HTERT RPE-1 (cell line): ENCODE results near the gene ZFX.
"Not testable (repeated sequence)": the region's sequence is repeated elsewhere in the genome, so short reads cannot be mapped to it uniquely, and the experiment has no call there.

Experiments
- in situ Hi-C: fragments of 300-500 bp; cut with MboI; formaldehyde crosslinking; loops from 4 replicates; pipeline ENCODE4 v1.14.3; 2020; ENCODE audit warnings: low sequenced_read_pairs

The ZFX gene

DNA sequence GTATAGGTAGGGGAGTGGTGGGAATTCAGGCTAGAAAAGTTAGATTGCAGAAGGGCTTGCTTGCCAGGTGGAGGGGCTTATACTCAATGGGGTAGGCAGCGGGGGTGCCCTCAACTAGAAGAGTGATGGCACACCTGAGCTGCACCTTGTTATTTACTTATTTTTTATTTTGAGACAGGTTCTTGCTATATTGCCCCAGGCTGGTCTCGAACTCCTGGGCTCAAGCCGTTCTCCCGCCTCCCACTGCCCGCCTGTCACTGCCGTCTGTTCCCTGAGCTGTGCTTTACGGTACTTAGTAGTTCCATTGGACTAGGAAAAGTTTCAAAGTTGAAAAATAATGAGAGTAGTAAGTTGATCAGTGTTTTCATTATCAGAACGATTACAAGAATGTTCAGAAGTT lies 2.0 kb downstream of the ZFX start:
- in situ Hi-C loops, result no loop called here

DNA sequence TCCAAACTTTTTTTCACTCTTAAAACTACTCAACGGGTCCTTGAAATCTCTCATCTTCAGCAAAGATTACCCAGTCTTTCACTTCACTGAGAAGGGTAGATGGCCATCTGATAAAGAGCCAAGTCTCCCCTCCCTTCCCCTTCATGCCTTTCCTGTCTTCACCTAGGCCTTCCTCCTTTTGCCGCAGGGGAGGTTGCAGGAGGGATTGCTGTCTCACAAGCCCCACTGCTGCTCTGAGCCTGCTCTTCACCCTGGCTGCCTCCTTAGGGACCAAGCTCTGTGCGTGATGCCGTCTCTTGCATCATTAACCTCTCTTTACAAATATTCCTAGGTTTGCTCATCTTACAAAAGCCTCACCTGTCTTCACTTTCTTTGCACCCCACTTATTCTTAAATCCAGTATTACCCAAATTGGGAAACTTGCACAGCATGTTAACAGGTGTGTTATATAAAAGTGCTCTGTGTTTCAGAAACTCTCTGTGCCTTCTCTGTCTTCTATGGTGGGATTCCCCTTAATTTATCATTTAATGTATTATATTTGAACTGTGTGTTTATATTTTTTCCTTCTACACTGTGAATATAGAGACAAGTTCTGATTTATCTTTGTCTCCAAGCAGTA lies 3.8 kb downstream of the ZFX start:
- in situ Hi-C loops, result no loop called here

DNA sequence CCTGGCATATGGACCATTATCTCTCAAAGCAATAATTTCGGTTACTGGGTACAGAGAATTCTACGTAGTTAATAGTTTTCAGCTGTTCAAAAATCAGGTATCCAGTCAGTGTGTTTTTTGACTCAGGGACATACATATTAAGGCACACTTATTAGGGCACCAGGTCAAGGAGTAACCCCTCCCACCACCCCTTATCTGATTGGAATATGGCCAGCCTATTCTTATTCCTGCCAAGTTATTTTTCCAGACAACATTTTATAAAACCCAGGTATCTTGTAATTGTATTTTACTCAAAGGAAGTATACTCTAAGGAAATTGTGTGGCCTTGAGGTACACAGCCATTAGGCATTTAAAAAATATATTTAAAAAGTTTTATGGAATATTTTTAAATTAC lies 4.3 kb downstream of the ZFX start:
- in situ Hi-C loops, result no loop called here

DNA sequence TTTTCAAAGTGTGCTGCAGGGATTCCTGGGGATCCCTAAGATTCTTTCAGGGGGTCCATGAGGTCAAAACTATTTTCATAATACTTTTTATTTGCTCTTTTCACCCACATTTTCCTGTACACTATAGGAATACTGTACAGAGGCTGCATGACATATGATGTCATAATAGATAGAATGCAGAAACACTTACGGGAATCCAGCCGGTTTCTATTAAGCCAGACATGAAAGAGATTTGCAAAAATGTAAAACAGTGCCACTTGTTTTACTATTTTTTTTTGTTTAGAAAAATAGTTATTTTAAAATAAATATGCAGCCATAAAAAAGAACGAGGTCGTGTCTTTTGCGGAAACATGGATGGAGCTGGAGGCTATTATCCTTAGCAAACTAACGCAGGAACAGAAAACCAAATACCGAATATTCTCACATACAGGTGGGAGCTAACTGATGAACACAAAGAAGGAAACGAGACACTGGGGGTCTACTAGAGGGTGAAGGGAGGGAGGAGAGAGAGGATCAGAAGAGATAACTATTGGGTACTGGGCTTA lies 5.0 kb downstream of the ZFX start:
- in situ Hi-C loops, result no loop called here

DNA sequence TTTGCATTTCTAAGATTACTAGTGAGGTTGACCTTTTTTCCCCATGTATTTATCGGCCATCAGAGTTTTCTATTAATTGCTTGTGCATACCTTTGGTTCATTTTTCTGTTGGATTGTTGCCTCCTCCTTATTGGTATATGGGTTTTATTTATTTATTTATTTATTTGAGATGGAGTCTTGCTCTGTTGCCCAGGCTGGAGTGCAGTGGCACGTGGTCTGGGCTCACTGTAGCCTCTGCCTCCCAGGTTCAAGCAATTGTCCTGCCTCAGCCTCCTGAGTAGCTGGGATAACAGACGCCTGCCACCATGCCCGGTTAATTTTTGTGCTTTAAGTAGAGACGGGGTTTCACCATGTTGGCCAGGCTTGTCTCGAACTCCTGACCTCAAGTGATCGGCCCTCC lies 6.2 kb downstream of the ZFX start:
- in situ Hi-C loops, result not testable (repeated sequence)

DNA sequence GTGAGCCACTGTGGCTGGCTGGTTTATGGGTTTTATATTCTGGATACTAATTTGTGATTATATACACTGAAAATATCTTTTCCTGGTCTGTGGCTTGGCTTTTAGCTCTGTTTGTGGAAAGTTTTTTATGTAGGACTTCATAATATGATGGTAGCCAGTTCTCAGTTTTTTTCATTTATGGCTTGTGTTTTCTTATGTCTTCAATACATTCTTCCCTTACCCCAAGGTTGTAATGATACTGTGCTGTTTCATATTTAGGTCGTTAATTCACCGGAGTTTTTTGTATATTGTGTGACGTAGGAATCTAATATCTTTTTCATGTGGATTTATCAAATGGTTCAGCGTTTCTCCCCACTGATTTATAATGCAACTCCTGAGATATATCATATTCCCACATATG lies 6.6 kb downstream of the ZFX start:
- in situ Hi-C loops, result no loop called here

DNA sequence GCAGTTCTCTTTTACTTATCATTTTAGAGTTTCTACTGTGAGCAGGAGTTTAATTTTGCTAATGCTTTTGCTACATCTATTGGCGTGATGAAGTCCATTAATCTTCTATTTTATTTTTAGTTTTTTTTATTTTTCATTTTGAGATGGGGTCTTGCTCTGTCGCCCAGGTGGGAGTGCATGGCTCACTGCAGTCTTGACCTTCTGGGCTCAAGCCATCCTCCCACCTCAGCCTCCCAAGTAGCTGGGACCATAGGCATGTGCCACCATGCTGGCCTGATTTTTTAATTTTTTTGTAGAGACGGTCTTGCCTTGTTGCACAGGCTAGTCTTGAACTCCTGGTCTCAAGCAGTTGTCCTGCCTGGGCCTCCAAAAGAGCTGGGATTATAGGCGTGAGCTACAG lies 9.4 kb downstream of the ZFX start:
- in situ Hi-C loops, result no loop called here

DNA sequence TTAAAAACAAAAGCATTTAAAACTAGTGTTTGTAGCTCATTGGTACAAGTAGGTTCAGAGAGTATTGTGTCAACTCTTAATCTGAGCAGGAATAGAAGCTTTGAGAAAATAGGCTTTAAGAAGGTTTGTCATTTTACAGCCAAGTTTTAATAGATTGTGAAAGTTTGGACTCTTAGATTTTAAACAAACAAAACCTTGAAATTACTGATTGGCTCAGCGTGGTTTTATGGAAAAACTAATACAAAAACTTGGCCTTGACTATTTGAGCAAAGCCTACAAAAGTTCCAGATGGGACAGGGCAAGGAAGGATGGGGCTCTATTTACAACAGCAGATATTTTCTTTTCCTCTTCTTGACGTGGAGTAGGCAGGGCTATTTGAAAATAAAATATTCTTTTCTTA lies 16.5 kb downstream of the ZFX start:
- in situ Hi-C loops, result no loop called here

DNA sequence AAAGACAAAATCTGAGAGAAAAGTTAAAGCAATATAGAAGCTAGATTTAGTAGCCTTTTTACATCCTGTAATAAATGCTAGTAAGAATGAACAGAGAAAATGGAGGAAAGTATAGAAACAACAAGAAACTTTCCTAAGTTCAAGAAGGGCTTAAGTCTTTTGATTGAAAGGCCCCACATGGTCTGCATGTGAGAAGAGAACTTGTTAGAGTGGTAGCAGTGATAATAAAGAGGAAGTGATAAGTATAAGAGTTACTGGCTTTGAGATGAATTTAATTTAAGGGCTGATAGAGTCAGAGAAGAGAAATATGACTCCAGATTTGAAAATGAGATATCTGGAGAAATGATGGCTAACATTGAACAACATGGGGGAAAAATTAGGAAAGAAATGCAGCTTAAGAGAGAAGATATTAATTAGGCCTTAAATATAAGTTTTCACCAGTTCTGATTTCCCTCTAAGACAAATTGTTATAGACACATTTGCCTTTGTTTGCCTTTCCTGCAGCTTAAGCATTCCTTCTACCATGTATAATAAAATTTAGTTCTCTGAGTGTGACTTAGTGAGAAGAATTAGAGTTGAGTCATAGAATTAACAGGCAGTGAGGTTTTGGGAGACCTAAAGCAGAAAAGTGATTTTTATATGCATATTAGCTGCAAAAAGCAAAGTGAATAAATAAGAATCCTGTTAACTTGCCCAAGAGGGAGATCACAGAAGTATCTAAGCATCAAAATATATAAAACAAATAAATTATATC lies 18.4 kb downstream of the ZFX start:
- in situ Hi-C loops, result no loop called here

DNA sequence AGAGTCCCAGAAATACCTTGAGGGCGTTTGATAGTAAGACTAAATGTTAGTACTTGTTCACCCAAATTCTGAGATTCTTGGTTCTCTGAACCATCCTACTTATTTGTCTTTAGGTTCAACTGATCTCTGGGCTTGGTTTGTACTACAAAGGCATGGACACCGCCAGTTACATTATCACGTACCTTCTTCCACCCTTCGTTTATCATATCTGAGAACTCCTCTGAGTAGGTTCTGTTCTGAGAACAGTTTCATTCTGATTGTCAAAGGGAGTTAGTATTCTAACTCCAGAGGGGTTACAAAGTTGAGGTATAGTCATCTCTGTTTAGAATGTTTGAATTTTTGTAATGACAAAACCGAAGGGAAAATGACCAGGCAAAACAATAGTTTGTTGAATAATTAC lies 19.3 kb downstream of the ZFX start:
- in situ Hi-C loops, result no loop called here

DNA sequence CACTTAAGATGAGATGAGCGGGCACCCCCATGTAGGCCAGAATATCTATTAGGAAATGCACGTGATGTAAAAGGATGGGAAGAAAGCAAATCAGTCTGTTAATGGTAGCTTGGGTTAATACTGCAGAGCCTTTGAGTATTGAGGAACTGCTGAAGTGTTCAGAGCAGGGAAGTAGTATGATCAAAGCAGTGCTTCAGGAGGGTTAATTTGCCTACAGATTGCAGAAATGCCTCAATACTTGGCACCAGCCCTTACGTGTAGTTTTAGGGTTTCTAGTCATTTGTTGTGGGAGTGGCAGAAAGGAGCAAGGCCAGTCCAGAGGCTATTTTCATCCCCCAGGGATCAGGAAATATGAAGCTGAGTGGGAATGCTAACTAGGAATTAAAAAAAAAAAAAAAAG lies 19.7 kb downstream of the ZFX start:
- in situ Hi-C loops, result no loop called here

DNA sequence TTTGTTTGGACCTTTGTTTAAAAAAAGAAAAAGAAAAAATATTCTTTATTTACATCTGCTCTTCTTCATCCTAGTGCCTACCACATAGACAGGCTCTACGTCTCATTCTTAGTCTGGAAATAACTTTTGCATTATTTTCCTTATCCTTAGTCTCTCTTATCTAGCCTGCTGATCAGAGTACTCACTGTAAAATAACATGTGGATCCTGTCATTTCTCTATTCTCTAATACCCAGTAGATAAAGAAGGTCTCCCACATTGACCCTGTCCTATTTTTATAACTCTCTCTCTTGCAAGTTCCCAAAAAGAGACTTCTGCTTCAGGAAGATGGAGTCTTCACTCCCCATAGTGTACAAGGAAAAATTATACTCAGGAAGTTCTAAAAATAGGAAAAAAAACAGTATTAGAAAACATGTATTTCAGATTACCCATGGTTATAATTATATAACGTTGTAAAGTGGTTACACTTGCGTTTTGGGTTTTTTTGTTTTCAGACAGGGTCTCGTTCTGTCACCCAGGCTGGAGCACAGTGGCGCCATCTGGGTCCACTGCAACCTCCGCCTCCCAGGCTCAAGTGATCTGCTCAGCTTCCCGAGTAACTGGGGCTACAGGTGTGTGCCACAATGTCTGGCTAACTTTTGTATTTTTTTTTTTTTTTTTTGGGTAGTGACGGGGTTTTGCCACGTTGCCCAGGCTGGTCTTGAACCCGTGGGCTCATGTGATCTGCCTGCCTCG lies 23.8 kb downstream of the ZFX start:
- in situ Hi-C loops, result no loop called here

DNA sequence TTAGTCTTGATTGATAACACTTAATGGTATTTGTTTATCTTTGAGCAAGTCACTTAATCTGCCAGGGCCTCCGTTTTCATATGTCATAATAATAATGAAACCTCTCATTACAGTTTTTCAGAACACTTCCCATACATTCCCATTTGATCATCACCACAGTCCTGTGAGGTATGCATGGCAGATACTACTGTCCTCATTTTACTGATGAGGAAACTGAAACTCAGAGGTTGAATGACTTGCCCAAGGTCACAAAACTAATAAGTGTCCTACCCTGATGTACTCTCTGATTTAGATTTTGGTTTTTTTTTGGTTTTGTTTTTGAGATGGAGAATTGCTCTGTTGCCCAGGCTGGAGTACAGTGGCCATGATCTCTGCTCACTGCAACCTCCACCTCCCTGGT lies 25.7 kb downstream of the ZFX start:
- in situ Hi-C loops, result no loop called here

DNA sequence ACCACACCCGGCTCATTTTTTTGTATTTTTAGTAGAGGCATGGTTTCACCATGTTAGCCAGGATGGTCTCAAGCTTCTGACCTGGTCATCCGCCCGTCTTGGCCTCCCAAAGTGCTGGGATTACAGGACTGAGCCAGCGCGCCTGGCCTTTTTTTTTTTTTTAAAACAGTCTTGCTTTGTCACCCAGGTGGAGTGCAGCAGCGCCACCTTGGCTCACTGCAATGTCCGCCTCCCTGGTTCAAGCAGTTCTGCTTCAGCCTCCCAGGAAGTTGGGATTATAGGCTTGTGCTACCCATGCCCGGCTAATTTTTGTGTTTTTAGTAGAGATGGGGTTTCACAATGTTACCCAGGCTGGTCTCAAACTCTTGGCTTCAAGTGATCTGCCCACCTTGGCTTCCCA lies 28.9 kb downstream of the ZFX start:
- in situ Hi-C loops, result no loop called here

DNA sequence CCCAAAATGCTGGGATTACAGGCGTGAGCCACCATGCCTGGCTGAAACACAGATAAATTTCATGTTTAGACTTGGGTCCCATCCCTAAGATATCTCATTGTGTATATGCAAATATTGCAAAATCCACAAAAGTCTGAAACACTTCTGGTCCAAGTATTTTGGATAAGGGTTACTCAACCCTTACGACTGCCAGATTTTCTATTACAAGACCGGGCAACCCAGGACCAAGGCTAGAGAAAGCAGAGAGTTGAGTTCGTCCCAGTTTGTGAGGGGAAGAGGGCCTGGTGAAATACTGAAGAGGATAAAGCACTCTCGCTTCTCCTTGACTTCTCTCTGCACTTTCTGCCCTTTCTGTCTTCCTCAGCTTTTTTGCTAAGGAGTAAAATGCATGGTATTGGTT lies 34.5 kb downstream of the ZFX start:
- in situ Hi-C loops, result no loop called here

DNA sequence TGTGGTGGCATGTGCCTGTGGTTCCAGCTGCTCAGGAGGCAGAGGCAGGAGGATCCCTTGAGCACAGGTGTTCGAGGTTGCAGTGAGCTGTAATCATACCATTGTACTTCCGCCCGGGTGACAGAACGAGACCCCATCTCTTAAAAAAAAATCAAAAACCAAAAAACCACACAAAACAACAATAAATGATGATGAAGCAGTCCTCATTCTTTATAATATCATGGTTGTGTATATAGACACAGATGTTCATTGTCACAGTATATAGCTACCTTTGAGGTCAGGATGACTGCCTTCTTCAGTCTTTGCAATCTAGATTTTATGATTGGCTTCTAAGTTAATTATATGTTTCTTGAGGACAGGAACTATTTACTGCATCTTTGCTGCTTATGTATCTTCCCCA lies 37.0 kb downstream of the ZFX start:
- in situ Hi-C loops, result no loop called here

DNA sequence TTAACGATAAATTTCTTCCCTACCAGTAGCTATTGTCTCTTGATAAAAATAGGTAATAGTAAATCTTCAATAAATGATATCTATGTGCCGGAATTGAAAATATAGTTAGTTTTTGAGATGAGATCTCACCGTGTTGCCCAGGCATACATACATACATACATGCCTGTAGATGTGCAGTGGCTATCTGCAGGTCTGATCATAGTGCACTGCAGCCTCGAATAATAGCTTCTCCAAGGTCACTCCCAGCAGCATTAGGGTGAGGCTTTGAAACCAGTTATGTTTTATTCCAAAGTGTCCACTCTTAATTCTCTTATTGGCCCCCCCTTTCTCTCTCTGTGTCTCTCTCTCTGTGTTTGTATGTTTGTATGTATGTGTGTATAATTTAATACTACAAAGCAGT lies 37.5 kb downstream of the ZFX start:
- in situ Hi-C loops, result no loop called here

DNA sequence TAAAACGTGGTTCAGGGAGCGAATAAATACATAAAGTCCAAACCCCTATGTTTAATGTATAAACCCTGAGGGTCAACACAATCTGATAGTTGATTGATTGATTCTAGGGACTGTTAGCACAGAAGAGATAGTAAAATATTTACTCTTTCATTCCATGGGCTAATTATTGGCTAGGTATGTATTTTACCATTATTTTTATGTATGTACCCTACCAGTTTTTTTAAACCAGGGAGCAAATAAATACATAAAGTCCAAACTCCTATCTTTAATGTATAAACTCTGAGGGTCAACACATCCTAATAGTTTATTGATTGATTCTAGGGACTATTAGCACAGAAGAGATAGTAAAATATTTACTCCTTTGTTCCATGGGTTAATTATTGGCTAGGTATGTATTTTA lies 40.0 kb downstream of the ZFX start:
- in situ Hi-C loops, result no loop called here

DNA sequence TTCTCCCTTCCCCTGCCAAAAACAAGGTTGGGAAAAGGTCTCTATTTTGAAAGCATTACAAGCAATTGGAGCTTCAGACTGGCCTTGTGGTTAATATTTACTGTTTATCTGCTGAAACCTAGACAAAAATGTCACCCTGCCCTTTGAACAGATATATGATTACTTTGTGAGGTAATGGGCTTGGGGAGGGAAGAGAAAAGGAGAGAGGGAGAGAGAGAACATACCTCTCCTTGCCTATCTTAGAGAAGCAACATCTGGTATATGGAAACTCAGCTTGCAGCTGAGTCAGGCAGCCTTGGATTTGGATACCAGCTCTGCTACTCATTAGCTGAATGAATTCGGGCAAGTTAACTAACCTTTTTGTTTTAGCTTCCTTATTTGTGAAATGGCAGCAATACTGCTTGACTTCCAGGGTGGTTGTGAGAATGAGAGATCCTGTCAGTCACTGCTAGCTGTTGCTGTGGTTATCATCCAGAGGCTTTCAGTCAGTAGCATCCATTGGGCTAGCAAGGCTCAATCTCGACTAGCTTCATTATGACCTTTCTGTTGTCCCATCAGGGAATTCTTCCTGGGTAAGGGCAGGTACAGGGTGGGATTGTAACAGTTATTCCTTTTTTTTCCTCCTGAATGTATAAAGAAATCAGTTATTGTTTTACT lies 41.1 kb downstream of the ZFX start:
- in situ Hi-C loops, result no loop called here

DNA sequence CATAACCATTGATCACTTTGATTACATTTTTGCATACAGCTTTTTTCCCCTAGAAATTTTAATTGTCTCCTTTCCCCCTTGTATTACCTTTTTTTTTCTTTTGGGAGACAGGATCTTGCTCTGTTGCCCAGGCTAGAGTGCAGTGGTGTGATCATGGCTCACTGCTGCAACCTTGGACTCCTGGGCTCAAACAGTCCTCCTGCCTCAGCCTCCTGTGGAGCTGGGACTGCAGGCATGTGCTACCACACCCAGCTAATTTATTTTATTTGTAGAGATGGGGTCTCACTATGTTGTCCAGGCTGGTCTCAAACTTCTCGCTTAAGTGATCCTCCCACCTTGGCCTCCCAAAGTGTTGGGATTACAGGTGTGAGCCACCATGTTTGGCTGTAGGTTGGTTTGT lies 47.0 kb downstream of the ZFX start:
- in situ Hi-C loops, result no loop called here

DNA sequence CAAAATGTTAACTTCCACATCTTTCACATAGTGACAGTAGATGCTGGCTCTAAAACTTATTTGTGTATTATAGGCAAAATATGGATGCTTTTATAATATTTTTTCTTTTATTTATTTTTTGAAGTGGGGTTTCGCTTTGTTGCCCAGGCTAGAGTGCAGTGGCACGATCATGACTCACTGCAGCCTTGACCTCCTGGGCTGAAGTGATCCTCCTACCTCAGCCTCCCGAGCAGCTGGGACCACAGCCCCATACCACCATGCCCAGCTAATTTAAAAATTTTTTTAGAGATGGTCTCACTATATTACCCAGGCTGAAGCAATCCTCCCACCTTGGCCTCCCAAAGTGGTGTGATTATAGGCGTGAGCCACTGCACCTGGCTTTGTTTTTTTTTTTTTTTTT lies 48.6 kb downstream of the ZFX start:
- in situ Hi-C loops, result no loop called here

DNA sequence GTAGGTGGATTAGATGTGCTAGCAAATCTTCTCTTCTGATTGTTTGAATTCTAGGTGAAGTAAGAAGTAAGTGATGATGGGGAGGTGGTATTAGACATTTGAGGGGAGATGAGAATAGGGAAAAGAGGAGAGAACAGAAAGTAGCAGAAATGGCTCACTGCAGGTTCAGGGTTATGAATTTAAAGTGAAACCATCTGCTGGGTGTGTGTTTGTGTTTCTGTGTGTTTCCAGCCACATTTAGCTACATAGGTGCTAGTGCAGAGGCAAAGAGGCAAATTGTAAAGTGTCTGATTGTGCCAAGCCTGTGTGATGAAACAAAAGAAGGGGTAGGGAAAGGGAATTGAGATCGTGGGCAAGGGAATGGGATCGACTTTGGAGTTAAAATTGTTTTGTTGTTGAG lies 50.6 kb downstream of the ZFX start:
- in situ Hi-C loops, result no loop called here
